Loucy (cell line): ENCODE data around the gene CCDC185.

Source experiments
- EZH2phosphoT487 ChIP-seq: fragments of 200-600 bp; IDR thresholded peaks from 2 replicates; pipeline ENCODE4 v1.6.1; 2018; ENCODE audit warnings: antibody characterized with exemption, mild to moderate bottlenecking, moderate library complexity, borderline replicate concordance
- TF ChIP-seq, protein P1 (sequence below): fragments of 200-600 bp; sonication (generic); conservative IDR thresholded peaks from 2 replicates; pipeline ENCODE4 v1.5.1; 2014; ENCODE audit warnings: mild to moderate bottlenecking, antibody characterized with exemption, low read length

DNA sequence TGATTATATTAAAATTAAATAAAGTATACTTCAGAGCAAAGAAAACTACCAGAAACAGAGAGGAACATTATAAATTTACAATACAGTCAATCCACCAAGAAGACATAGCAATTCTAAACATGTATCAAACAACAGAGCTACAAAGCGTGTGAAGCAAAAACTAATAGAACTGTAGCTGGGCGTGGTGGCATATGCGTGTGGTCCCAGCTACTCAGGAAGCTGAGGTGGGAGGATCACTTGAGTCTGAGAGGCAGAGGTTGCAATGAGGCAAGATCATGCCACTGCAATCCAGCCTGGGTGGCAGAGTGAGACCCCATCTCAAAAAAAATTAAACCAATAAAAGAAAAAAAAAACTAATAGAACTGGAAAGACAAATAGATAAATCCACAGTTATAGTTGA, 12.3 kb downstream of the CCDC185 start:
- TF ChIP-seq, protein P1, sequence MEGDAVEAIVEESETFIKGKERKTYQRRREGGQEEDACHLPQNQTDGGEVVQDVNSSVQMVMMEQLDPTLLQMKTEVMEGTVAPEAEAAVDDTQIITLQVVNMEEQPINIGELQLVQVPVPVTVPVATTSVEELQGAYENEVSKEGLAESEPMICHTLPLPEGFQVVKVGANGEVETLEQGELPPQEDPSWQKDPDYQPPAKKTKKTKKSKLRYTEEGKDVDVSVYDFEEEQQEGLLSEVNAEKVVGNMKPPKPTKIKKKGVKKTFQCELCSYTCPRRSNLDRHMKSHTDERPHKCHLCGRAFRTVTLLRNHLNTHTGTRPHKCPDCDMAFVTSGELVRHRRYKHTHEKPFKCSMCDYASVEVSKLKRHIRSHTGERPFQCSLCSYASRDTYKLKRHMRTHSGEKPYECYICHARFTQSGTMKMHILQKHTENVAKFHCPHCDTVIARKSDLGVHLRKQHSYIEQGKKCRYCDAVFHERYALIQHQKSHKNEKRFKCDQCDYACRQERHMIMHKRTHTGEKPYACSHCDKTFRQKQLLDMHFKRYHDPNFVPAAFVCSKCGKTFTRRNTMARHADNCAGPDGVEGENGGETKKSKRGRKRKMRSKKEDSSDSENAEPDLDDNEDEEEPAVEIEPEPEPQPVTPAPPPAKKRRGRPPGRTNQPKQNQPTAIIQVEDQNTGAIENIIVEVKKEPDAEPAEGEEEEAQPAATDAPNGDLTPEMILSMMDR: no peak
- no peak for TF ChIP-seq EZH2phosphoT487
